ENCODE results near the gene CAP2. TPM values are rescaled to one million over a fixed set of nuclear protein-coding genes. Genes with fewer than 3 reads are reported as not detected.

CAP2 gene
- total and polyA plus RNA-seq, 3 donors from 2014 or later: 1.6 to 5.2 (median 2.9) TPM

- intact Hi-C loops (cut with DNase I; ENCODE audit: low total_unique reads): no loop called here
- 72 to 89% methylated on average over 3 of the region's 3 CpGs for WGBS, 2 donors
These were observed 5.0 kb upstream of the CAP2 start for GRCh38 chr6:17388365-17388764.

GRCh38 chr6:17389274-17389847 lies 4.0 kb upstream of the CAP2 start:
- Histone ChIP-seq H3K36me3 (ENCODE audit: low read depth, missing control alignments) (no peaks in the 10 kb centered on the region), H3K4me3 (no peak overlapping the region), H3K27me3 (no peaks in the 10 kb centered on the region), H3K27ac (no peak overlapping the region), H3K9me3 (no peaks in the 10 kb centered on the region), H3K4me1 (no peaks in the 10 kb centered on the region)
- intact Hi-C loops (cut with DNase I; ENCODE audit: low total_unique reads): no loop called here
- DNase-seq: no peak
- 93 to 96% methylated on average over 4 of the region's 4 CpGs for WGBS, 2 donors
- TF ChIP-seq POLR2A (IDR thresholded peaks at IDR 0.05) (no peak), CTCF (IDR thresholded peaks at IDR 0.05) (no peak)

More at GRCh38 chr6:17388365-17388764, 5.0 kb upstream of the CAP2 start:
- no peaks in the 10 kb centered on the region for H3K36me3 ChIP-seq (ENCODE audit: low read depth, missing control alignments)
- no peaks in the 10 kb centered on the region for H3K9me3 ChIP-seq
- H3K4me3 ChIP-seq: no peak overlapping the region
- no peak for TF ChIP-seq POLR2A (IDR thresholded peaks at IDR 0.05)
- no peak for TF ChIP-seq CTCF (IDR thresholded peaks at IDR 0.05)
- H3K4me1 ChIP-seq: no peaks in the 10 kb centered on the region
- no peak overlapping the region for H3K27ac ChIP-seq
- no peaks in the 10 kb centered on the region for H3K27me3 ChIP-seq
- DNase-seq: no peak

GRCh38 chr6:17390276-17390675 lies 3.1 kb upstream of the CAP2 start:
- Histone ChIP-seq H3K27me3 (no peaks in the 10 kb centered on the region), H3K27ac (no peak overlapping the region), H3K4me3 (no peak overlapping the region), H3K36me3 (ENCODE audit: low read depth, missing control alignments) (no peaks in the 10 kb centered on the region), H3K9me3 (no peaks in the 10 kb centered on the region), H3K4me1 (no peaks in the 10 kb centered on the region)
- no peak for DNase-seq
- TF ChIP-seq CTCF (IDR thresholded peaks at IDR 0.05) (no peak), POLR2A (IDR thresholded peaks at IDR 0.05) (no peak)
- 94 to 95% methylated on average over 3 of the region's 3 CpGs for WGBS, 2 donors
- intact Hi-C loops (cut with DNase I; ENCODE audit: low total_unique reads): no loop called here

- H3K27me3 ChIP-seq: no peaks in the 10 kb centered on the region
- 93% methylated on average over 2 of the region's 2 CpGs for WGBS, 2 donors
- TF ChIP-seq POLR2A (IDR thresholded peaks at IDR 0.05) (no peak), CTCF (IDR thresholded peaks at IDR 0.05) (no peak)
- DNase-seq: no peak
- no peak overlapping the region for H3K27ac ChIP-seq
- no peaks in the 10 kb centered on the region for H3K4me1 ChIP-seq
- H3K9me3 ChIP-seq: no peaks in the 10 kb centered on the region
- H3K4me3 ChIP-seq: no peak overlapping the region
- intact Hi-C loops (cut with DNase I; ENCODE audit: low total_unique reads): no loop called here
- H3K36me3 ChIP-seq (ENCODE audit: low read depth, missing control alignments): no peaks in the 10 kb centered on the region
These were observed 1.4 kb upstream of the CAP2 start for GRCh38 chr6:17391976-17392375.

Measured in testis (tissue), 3 donors.